Retinal pigment epithelial cell (primary cell): Measurements from ENCODE around the gene IL12RB2.

Source experiments
- DNase-seq: peaks from one replicate; pipeline ENCODE4 v3.0.0-alpha.2; 2010; ENCODE audit warnings: low read depth
- H3K4me3 ChIP-seq: 2 replicates; pipeline ENCODE4 v1.5.1; 2011; ENCODE audit warnings: mild to moderate bottlenecking, low read length, control low read depth, moderate library complexity
- TF ChIP-seq, protein P1 (sequence below): conservative IDR thresholded peaks from 2 replicates; pipeline ENCODE4 v1.5.1; 2011; ENCODE audit warnings: low read depth, low read length, control low read depth, inconsistent platforms

Gene IL12RB2

GRCh38 chr1:67347688-67348472 lies 40.2 kb downstream of the IL12RB2 start:
- H3K4me3 ChIP-seq: no peak overlapping the region

GRCh38 chr1:67348586-67349252 lies 41.0 kb downstream of the IL12RB2 start:
- H3K4me3 ChIP-seq: no peak overlapping the region
- TF ChIP-seq, protein P1, sequence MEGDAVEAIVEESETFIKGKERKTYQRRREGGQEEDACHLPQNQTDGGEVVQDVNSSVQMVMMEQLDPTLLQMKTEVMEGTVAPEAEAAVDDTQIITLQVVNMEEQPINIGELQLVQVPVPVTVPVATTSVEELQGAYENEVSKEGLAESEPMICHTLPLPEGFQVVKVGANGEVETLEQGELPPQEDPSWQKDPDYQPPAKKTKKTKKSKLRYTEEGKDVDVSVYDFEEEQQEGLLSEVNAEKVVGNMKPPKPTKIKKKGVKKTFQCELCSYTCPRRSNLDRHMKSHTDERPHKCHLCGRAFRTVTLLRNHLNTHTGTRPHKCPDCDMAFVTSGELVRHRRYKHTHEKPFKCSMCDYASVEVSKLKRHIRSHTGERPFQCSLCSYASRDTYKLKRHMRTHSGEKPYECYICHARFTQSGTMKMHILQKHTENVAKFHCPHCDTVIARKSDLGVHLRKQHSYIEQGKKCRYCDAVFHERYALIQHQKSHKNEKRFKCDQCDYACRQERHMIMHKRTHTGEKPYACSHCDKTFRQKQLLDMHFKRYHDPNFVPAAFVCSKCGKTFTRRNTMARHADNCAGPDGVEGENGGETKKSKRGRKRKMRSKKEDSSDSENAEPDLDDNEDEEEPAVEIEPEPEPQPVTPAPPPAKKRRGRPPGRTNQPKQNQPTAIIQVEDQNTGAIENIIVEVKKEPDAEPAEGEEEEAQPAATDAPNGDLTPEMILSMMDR: no peak
- no peak for DNase-seq

More at GRCh38 chr1:67347688-67348472, 40.2 kb downstream of the IL12RB2 start:
- DNase-seq: no peak
- TF ChIP-seq, protein P1: peak; percentile 90

- TF ChIP-seq, protein P1: no peak
- DNase-seq: no peak
- H3K4me3 ChIP-seq: no peak overlapping the region
Observed at GRCh38 chr1:67350783-67351182, 43.1 kb downstream of the IL12RB2 start.

- H3K4me3 ChIP-seq: no peak overlapping the region
- TF ChIP-seq, protein P1: no peak
- DNase-seq: no peak
Observed at GRCh38 chr1:67352211-67352610, 44.5 kb downstream of the IL12RB2 start.

GRCh38 chr1:67355745-67356424 lies 48.2 kb downstream of the IL12RB2 start:
- TF ChIP-seq, protein P1: no peak
- no peak overlapping the region for H3K4me3 ChIP-seq
- peak; percentile 28 for DNase-seq

GRCh38 chr1:67359592-67359991 lies 51.9 kb downstream of the IL12RB2 start:
- TF ChIP-seq, protein P1: no peak
- no peak for DNase-seq
- H3K4me3 ChIP-seq: no peak overlapping the region
